HTR-8/SVneo (cell line): ENCODE results near the gene SLIRP.
"Not testable (repeated sequence)": the region's sequence is repeated elsewhere in the genome, so short reads cannot be mapped to it uniquely, and the experiment has no call there.

Experiments
- DNase-seq: peaks from one replicate; pipeline ENCODE4 v3.0.0; 2011; ENCODE audit warnings: low spot score, mixed read lengths; ENCODE audit not compliant: insufficient read length
- FAIRE-seq: peaks from 2 replicates; lab custom pipeline; 2011; peaks lifted over from hg19 to GRCh38; lab: Jason Lieb, UNC

Gene SLIRP

GRCh38 chr14:77738559-77739250 lies 30.8 kb downstream of the SLIRP start:
- no peak for DNase-seq
- no peak for FAIRE-seq

DNA sequence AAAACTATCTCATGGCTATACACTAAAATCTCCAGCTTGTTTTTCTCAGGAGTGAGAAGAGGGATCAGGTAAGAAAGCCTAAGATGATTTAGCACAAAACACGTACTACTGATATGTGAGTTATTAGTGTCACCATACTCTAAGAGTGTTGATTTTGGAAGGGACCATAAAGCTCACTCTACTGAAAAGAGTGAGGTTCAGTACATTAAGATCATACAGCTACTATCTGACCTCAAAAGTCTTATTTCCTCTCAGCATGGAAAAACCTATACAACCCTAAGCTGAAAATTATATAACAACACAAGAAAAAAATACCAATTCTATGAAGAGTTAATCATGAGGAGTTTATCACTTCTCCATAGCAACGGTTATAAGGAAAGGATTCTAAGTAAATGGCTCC lies 33.5 kb downstream of the SLIRP start:
- no peak for DNase-seq
- FAIRE-seq: no peak

DNA sequence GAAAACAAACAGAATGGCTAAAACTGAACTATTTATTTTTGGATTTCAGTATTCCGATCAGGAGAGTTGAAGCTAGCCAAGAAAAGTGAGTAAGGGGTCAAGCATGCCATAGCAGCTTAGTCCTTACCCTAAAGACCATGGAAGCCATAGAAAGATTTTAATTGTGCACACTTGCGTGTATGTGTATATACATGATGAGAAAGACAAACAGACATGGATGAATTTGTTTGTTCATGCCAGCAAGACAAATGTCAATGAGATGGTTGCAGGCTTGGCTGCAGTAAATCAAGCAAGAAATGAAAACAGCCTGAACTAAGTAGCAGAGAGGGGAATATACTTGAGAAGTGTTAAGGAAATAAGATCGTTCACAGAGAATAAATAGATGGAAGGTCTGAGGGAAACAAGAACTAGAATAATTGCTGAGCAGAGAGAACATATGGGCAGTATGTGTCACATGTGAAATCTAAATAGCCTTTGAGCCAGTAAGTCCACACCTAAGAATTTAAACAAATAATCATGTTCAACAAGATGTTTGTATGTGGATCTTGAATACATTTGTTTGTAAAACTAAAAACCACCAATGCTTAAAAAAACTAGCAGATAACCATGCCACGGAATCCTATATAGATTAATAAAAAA lies 38.3 kb downstream of the SLIRP start:
- no peak for FAIRE-seq
- no peak for DNase-seq

- not testable (repeated sequence) for DNase-seq, FAIRE-seq
These were observed 39.5 kb downstream of the SLIRP start for GRCh38 chr14:77747425-77747824.

GRCh38 chr14:77752266-77752665 lies 44.4 kb downstream of the SLIRP start:
- no peak for FAIRE-seq
- no peak for DNase-seq

DNA sequence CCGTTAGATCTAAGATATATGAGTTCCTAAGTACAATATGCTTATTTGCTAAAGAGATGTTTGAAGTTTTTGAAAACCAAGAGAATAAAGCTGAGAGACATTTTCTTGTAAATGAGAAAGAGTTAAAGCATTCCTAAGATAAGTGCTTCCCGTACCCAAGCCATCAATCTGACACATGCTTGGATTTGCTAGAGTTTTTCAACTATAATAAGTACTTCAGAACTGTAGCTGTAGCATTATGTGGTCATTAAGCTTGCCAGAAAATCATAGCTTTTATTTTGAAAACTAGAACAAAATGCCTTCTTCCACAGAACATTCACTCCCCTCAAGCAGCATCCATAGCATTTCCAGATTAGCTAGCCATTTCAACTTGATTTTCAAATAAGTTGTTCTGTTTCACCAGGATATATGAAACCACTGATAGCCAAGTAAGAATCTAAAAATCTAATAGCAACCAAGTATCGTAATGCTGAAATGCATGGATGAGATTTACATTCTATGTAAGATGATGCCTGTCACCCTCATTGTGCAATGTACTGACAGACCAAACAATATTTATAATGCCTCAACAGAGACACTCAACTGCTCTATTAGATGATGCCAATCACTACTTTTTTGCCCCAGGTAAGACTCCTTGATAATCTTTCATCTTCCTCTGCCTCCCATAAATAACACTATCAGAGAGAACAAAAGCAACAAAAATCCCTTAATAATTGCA lies 45.1 kb downstream of the SLIRP start:
- FAIRE-seq (no peak), DNase-seq (no peak)

- FAIRE-seq (no peak), DNase-seq (peak; percentile 95)
These were observed 52.7 kb downstream of the SLIRP start, which contains the start of gene SNW1 for GRCh38 chr14:77760381-77761204. Gene SNW1, minus strand, starts transcription at chr14:77761156. Its CDS starts 29 bp downstream, at chr14:77761127.

DNA sequence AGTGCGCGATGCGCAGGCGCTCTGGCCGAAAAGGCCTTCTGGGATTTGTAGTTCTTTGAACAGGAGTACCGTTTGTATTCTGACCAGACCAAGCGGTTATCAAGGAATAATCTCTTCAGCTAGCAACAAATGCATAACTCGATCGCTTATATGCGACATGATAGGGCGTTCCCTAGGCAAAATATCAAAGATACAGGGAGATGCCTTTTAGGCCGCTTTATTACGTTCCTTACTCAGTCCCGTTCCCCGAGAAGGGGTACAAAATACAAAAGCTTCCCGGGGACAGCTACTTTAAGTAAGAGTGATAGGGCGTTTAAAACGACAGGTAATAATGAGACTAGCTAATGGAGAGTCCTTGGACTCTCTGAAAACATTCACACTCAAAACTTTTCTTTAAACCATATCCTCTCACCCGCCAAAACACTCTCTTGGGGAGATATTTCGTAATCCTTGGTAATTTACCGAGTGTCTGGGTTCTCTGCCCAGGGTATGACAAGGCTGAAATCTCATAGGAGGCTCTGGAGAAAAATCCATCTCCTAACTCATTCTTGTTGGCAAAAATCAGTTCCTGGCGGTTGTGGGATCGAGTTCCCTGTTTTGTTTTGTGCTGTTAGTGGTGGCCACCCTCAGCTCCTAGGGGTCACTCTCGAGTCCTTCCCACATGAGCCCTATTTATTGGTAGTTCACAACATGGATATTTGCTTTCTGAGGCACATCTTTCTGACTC lies 53.5 kb downstream of the SLIRP start:
- DNase-seq: peak; percentile 37
- peak; percentile 26 for FAIRE-seq

DNA sequence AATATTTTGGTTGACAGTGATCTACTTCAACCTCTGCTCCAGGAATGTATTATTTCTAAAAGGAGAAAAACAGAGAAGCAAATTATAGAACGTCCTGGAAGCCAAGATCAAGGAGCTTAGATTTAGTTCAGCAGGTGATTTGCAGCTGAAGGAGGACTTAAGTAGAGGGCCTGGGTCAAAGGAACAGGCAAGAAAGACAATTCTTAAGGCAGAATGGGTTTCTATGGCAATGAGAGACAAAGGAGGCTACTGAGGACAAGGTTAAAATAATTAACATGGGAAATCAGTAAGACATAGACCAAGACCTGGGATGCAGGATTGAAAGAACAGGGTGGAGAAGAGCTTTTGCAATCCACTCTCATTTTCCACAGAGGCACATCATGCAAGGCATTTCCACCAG lies 55.4 kb downstream of the SLIRP start:
- FAIRE-seq (no peak), DNase-seq (no peak)

DNA sequence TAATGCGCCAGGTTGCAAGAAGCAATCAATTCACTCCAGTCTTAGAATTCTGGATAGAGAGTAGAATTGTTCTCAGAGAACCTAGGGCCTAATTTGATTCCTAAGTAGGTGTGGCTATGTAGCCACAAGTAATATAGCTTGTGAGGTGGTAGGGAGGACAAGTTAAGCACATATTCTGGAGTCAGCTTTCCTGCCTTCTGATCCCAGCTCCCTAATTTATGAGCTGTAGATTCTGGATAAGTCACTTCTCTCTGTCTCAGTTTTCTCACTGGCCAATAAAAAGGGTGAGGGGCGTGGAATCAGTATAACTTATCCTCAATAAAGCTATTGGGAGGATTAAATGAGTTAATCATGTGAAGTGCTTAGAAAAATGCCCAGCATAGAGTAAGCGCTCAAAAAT lies 56.1 kb downstream of the SLIRP start:
- DNase-seq (no peak), FAIRE-seq (no peak)
